Measurements from ENCODE around the gene ZEB1.
"Not testable (repeated sequence)": the region's sequence is repeated elsewhere in the genome, so short reads cannot be mapped to it uniquely, and the experiment has no call there.

Gene ZEB1

GRCh38 chr10:31515819-31516402, 196.9 kb downstream of the ZEB1 start:
- no peak for DNase-seq

GRCh38 chr10:31520986-31521831, 202.2 kb downstream of the ZEB1 start:
- no peak for DNase-seq

DNA sequence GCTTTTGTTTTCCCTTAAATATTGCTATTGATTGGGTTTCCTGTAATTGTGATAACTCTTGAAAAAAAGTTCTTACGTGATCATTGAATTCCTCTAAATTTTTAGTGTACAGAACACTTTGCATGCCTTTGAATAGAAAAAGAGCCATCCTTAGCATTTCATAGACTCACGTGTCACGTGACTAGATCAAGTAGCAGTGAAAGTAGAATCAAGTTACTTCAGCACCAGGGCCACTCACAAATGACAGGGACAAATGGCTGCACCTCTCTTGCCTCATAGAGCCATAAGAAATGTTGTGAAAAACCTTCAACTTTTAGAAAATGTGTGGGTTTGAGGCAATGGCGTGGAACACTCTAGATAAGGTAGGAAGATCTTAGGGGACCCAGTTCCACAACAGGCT, 203.8 kb downstream of the ZEB1 start:
- no peak for DNase-seq

DNA sequence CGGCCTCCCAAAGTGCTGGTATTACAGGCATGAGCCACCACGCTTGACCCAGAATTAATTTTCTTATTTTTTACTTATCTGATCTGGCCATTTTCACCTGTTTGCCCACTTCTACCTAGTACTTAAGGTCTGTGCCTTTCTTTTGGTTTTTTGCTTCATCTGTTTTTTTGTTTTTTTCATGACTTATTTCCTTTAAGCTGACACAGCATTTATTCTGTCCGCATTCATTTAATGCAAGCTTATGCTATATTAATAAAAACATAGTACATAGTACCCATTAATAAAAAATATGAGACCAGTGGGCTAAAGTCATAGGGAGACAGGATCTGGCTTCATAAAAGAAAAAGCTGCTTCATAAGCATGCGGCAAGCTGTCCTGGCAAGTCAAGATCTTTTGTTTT, 205.4 kb downstream of the ZEB1 start:
- no peak for DNase-seq

DNA sequence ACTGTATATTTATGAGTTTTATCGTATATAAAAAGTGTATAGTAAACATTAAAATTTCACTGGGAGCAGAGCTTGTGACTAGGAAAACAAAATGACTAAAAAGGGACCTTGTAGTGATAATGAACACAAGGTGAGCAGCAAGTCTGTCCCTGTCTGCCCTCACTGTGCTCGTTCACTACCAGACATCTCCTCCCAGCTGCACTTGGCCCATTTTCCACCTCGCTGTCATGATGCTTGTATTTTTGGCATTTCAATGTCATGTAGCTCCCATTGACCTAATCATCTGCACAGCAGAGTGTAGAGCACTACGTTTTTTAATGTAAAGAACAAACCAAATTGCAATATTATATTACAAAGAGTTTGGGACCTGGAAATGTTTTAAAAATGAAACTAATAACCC, 207.2 kb downstream of the ZEB1 start:
- DNase-seq = no peak

GRCh38 chr10:31526681-31527080, 207.7 kb downstream of the ZEB1 start:
- DNase-seq = no peak

- DNase-seq = no peak
These were observed 209.8 kb downstream of the ZEB1 start for GRCh38 chr10:31528831-31529230.

DNA sequence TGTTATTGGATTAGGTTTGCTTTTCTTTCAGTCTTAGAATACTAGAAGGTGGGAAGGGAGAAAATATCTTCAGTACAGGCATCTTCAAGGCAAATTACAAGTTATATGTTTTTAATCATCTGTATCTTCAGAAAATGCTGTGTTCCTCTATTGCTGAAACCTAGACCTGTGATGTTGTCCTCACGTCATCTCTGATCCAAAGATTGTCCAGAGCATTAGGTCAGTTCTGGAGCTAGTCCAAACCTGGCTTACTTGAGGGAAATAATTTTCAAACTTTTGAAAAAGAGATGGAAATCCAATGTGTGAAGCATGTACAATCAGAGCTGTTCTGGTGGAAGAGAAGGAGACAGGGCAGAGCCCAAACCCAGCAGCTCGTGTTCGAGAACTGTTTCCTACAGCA, 217.3 kb downstream of the ZEB1 start:
- no peak for DNase-seq

DNA sequence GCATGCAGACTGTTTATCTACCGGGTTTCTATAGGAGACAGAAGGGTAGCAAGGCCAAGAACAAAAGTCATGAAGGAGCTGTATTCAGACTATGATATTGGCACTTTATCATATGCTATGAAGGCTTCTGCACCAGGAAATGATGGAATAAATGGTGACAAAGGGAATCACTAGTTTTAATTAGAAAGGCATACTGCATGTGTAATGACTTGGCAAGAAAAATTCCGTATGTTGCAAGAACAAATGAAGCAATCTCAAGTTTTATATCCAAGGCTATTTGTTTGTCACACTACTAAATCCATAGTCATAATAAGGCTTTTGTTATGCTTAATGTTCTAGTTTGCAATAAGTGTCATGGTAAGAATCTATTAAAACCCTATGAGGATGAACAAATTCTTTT, 230.9 kb downstream of the ZEB1 start:
- DNase-seq = no peak

GRCh38 chr10:31554556-31554955, 235.5 kb downstream of the ZEB1 start:
- no peak for DNase-seq

DNA sequence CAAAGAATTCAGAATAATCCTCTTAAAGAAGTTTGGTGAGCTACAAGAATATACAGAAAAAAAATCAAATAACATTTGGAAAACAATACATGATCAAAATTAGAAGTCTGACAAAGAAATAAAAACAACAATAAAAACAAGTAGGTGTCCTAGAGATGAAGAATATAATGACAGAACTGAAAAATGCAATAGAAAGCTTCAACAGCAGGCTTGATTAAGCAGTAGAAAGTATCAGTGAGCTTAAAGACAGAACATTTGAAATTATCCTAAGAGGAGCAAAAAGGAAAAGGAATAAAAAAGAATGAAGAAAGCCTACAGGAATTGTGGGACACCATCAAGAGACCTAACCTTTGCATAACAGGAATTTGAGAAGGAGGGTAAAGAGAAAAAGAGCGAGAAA, 238.8 kb downstream of the ZEB1 start:
- DNase-seq = no peak

GRCh38 chr10:31568252-31568861, 249.3 kb downstream of the ZEB1 start:
- not testable (repeated sequence) for DNase-seq

DNA sequence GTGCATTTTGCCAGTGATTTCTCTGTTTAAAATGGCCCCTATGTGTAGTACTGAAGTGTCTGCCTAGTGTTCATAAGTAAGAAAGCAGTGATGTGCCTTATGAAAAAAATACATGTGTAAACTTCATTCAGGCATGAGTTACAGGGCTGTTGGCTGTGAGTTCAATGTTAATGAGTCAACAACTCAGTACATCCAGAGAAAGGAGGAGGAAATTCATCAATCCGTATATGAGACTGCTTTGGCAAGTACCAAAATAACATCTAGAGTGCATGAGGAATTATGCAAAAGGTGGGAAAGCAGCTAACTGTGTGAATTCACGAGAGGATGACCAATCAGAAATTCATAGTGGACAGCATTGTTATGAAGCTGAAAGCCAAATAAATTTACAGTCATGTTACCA, 255.6 kb downstream of the ZEB1 start:
- DNase-seq = no peak

DNA sequence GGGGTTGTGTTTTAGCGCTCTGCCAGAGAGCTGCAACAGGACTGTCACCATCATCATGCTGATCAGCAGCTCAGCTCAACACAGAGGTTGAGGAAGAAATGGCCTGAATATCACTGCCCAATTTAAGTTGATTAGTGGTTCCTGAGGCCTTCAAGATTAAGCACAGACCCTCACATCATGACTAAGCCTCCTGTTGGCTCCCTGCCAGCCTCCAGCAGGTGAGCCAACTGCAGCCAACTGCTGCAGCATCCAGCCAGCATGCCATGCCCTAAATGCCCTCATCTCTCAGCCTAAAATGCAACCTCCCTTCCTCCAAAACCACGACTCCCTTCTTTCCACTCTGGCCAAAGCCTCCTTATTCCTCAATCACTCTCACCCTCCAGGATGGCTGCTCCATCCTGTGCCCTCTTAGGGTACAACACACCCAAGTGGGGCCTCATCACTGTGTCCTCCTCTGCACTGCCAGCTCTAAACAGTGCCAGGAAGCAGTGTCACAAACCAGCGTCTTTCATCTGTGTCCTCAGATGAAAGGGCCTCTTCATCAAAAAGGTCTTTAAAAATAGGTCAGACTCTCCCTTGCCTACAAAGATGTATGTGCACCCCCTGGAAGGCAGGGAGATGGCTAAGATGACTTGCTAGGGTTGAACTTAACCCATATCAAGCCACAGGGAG, 259.3 kb downstream of the ZEB1 start:
- no peak for DNase-seq

- no peak for DNase-seq
These were observed 259.9 kb downstream of the ZEB1 start for GRCh38 chr10:31578951-31579350.
